Subcutaneous abdominal adipose tissue (tissue), 5 donors: ENCODE measurements around the gene ZNF14.
"Not testable (repeated sequence)": the region's sequence is repeated elsewhere in the genome, so short reads cannot be mapped to it uniquely, and the experiment has no call there.

Experiments used
- H3K27ac ChIP-seq: one replicate; pipeline ENCODE4 v1.7.0; 2013; ENCODE audit warnings: low read depth, mild to moderate bottlenecking, inconsistent platforms, low read length, moderate library complexity
- H3K27me3 ChIP-seq, 5 donors: one replicate each; pipeline ENCODE4 v1.7.0; 2013; ENCODE audit warnings: low read length in 5 of 5, inconsistent platforms in 1 of 5; ENCODE audit not compliant: control insufficient read depth in 5 of 5, insufficient read depth in 4 of 5
- H3K36me3 ChIP-seq, 5 donors: one replicate each; pipeline ENCODE4 v1.7.0; 2013; ENCODE audit warnings: low read length in 5 of 5; ENCODE audit not compliant: control insufficient read depth in 5 of 5, insufficient read depth in 5 of 5
- H3K4me1 ChIP-seq, 5 donors: one replicate each; pipeline ENCODE4 v1.7.0; 2013; ENCODE audit warnings: low read length in 5 of 5, mild to moderate bottlenecking in 3 of 5, moderate library complexity in 1 of 5; ENCODE audit not compliant: control insufficient read depth in 5 of 5, insufficient read depth in 5 of 5
- H3K4me3 ChIP-seq, 5 donors: one replicate each; pipeline ENCODE4 v1.7.0; 2013; ENCODE audit warnings: low read length in 5 of 5, low read depth in 1 of 5
- H3K9ac ChIP-seq, 5 donors: one replicate each; pipeline ENCODE4 v1.7.0; 2013; ENCODE audit warnings: low read length in 5 of 5, mild to moderate bottlenecking in 4 of 5, moderate library complexity in 3 of 5
- H3K9me3 ChIP-seq, 5 donors: one replicate each; pipeline ENCODE4 v1.7.0; 2013; ENCODE audit warnings: low read length in 5 of 5; ENCODE audit not compliant: control insufficient read depth in 5 of 5
- donor health status: healthy.
- donor health status: healthy.
- donor health status: healthy.
- donor health status: healthy.
- donor health status: healthy.

ZNF14 gene

DNA sequence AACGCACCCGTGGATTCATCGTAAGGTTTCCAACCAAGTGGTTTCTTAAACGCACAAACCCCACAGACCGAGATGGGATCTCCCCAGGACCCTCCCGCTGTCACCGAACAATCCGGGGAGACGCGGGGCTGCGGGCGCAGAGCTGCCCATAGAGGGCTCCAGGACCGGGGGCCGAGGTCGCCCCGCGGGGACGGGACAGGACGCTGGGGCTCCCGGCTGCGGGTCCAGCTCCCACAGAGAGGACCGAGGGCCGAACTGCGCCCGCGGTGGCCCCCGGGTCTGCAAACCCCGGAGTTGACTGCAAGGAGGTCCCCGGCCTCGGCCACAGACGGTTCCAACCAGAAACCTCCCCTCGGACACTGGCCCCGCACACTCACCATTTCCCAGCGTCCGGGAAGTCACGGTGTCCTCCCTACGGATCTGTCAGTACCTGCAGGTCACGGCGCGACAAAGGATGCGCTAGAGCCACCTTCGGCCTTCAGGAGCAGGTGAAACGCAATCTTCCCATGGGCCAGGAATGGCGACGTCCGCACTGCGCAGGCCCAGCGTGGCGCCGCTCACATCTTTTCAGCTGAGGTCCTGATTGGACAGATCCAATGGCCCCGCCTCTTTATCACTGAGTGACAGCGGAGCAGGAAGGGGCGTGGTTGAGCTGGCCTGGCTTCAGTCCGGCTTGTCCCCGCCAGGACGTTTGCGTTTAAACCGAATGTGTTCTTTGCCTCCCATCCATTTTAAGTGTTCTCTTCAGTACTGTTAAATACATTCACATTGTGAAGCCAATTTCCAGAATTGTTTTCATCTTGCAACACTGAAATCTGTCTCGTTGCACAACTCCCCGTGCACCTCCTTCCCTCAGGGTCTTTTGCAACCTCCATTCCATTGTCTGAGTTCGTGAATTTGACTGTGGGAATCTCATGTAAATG, at the start of gene ZNF14:
Gene ZNF14, minus strand, starts transcription at position 534 of the 923 bp plus-strand sequence. Its CDS starts 154 bp downstream, at position 380.
- Histone ChIP-seq H3K27me3 (no peaks in the 10 kb centered on the region), H3K27ac (peak within 1 kb of the TSS; percentile 45), H3K9me3 (peaks cover 0 to 15% (median 4%) of the 10 kb centered on the region in 5 donors), H3K9ac (peak within 1 kb of the TSS; percentile 67 to 93 (median 85)), H3K36me3 (peaks cover 0 to 5% (median 0%) of the 10 kb centered on the region in 5 donors), H3K4me1 (peaks cover 3 to 22% (median 13%) of the 10 kb centered on the region in 5 donors), H3K4me3 (peak within 1 kb of the TSS; percentile 81 to 100 (median 93))

DNA sequence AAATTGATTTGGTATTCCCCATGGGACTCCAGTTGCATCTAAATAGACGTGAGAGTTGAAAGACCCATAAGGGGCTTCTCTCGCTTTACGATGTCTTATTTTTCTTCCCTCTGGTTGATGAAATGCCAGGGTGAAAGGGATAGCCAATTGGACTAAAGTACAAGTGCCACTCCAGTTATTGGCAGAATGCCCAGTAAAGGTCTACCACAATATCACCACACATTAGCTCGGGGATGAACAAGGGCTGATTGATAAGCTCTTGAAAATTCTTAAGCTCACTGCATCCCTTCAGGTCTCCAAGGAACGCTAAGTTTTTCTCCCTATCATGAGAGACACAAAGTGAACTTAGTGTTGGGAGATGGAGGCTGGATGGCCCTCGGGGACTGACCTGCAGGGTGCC, 48.9 kb upstream of the ZNF14 start:
- not testable (repeated sequence) for H3K27me3 ChIP-seq, H3K9me3 ChIP-seq, H3K27ac ChIP-seq, H3K36me3 ChIP-seq, H3K9ac ChIP-seq, H3K4me3 ChIP-seq
- peaks cover 3 to 17% (median 10%) of the 10 kb centered on the region in 5 donors for H3K4me1 ChIP-seq

- peaks cover 6 to 28% (median 25%) of the 10 kb centered on the region in 5 donors for H3K4me1 ChIP-seq
- no peaks in the 10 kb centered on the region for H3K9me3 ChIP-seq
- H3K4me3 ChIP-seq: no peak overlapping the region
- no peak overlapping the region for H3K27ac ChIP-seq
- no peak overlapping the region for H3K9ac ChIP-seq
- no peaks in the 10 kb centered on the region for H3K27me3 ChIP-seq
- no peaks in the 10 kb centered on the region for H3K36me3 ChIP-seq
Measured at GRCh38 chr19:19778666-19779065, 45.8 kb upstream of the ZNF14 start.

GRCh38 chr19:19777692-19778091, 44.8 kb upstream of the ZNF14 start:
- Histone ChIP-seq H3K4me1 (peaks cover 6 to 28% (median 25%) of the 10 kb centered on the region in 5 donors), H3K9me3 (no peaks in the 10 kb centered on the region), H3K27me3 (no peaks in the 10 kb centered on the region), H3K9ac (no peak overlapping the region), H3K4me3 (peak overlapping the region in 1 of 5 donors; percentile 99), H3K36me3 (no peaks in the 10 kb centered on the region), H3K27ac (no peak overlapping the region)

DNA sequence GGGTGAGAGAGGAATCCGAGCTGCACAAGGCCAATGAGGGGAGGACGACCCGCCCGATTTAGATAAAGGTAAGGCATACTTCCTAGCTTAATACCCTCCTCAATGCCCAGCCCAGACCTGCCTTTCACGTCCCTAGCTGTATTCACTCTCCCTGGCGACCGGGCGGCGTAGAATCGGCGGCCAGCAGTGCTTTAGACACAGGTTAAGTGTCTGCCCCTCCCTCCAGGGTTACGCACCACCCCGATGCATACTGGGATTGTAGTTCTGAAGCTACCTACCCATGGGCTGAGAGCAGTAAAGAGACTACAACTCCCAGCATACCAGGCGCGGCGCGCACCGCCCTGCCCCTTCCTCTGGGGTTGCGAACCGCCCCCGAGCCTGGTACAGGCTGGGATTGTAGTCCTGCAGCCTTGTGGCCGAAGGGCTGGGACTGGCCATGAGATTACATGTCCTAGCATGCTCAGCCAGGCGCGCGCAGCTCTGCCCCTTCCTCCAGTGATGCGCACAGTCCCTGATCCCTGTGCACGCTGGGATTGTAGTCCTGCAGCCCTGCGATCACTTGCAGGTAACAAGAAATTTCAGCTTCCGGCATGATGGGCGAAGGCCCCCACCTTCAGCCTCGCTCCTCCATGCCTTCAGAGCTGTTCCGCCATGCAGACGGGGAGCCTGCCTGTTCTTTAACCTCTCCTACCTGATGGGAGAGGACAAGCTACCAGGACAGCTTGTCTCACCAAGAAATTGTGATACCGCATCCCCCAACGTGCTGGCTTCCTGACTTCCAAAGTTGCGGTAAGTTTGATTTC, 43.5 kb upstream of the ZNF14 start:
- H3K4me3 ChIP-seq: peak overlapping the region; percentile 82 to 99 (median 98)
- no peaks in the 10 kb centered on the region for H3K9me3 ChIP-seq
- peak overlapping the region; percentile 55 for H3K27ac ChIP-seq
- H3K36me3 ChIP-seq: no peaks in the 10 kb centered on the region
- H3K9ac ChIP-seq: peak overlapping the region; percentile 82 to 97 (median 90)
- no peaks in the 10 kb centered on the region for H3K27me3 ChIP-seq
- H3K4me1 ChIP-seq: peaks cover 6 to 25% (median 21%) of the 10 kb centered on the region in 5 donors

GRCh38 chr19:19775891-19776205, 42.9 kb upstream of the ZNF14 start:
- Histone ChIP-seq H3K27me3 (no peaks in the 10 kb centered on the region), H3K27ac (peak overlapping the region; percentile 55), H3K9ac (peak overlapping the region; percentile 57 to 97 (median 90)), H3K9me3 (no peaks in the 10 kb centered on the region), H3K36me3 (no peaks in the 10 kb centered on the region), H3K4me3 (peak overlapping the region; percentile 82 to 99 (median 98)), H3K4me1 (peaks cover 6 to 25% (median 21%) of the 10 kb centered on the region in 5 donors)

- Histone ChIP-seq H3K27ac (no peak overlapping the region), H3K9ac (no peak overlapping the region)
Measured at GRCh38 chr19:19774354-19775033, 41.6 kb upstream of the ZNF14 start.

GRCh38 chr19:19771963-19772362, 39.1 kb upstream of the ZNF14 start:
- H3K4me1 ChIP-seq: peaks cover 4 to 17% (median 14%) of the 10 kb centered on the region in 5 donors
- H3K27me3 ChIP-seq, H3K9me3 ChIP-seq, H3K36me3 ChIP-seq, H3K27ac ChIP-seq, H3K9ac ChIP-seq, H3K4me3 ChIP-seq: not testable (repeated sequence)

More at GRCh38 chr19:19774354-19775033, 41.6 kb upstream of the ZNF14 start:
- Histone ChIP-seq H3K4me1 (peaks cover 6 to 25% (median 21%) of the 10 kb centered on the region in 5 donors), H3K4me3 (no peak overlapping the region), H3K9me3 (no peaks in the 10 kb centered on the region), H3K27me3 (no peaks in the 10 kb centered on the region), H3K36me3 (no peaks in the 10 kb centered on the region)

DNA sequence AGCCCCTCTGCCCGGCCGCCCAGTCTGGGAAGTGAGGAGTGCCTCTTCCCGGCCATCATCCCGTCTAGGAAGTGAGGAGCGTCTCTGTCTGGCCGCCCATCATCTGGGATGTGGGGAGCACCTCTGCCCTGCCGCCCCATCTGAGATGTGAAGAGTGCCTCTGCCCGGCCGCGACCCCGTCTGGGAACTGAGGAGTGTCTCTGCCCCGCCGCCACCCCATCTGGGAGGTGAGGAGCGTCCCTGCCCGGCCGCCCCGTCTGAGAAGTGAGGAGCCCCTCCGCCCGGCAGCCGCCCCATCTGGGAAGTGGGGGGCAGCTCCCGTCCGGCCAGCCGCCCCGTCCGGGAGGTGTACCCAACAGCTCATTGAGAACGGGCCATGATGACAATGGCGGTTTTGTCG, 37.1 kb upstream of the ZNF14 start:
- H3K4me3 ChIP-seq, H3K27me3 ChIP-seq, H3K9me3 ChIP-seq, H3K36me3 ChIP-seq, H3K9ac ChIP-seq, H3K27ac ChIP-seq, H3K4me1 ChIP-seq: not testable (repeated sequence)
